Measurements from ENCODE around the gene HTT.
"Not testable (repeated sequence)": the region's sequence is repeated elsewhere in the genome, so short reads cannot be mapped to it uniquely, and the experiment has no call there.

The HTT gene

DNA sequence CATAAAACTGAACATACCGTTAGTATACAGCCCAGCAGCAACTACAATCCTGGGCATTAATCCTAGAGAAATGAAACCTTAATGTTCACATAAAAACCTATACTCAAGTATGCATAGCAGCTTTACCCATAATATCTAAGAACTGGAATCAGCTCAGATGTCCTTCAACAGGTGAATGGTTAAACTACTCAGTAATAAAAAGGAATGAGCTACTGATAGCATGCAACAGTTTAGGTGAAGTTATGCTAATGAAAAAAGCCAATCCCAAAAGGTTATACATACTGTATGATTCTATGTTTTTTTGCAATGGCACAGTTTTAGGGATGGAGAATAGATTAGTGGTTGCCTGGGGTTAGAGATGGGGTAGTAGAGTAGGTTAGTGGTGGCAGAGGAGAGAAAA is 9.3 kb downstream of the HTT start:
- H3K4me3 ChIP-seq (ENCODE audit: low read depth, low read length) = no peak overlapping the region
- TF ChIP-seq, protein P1, sequence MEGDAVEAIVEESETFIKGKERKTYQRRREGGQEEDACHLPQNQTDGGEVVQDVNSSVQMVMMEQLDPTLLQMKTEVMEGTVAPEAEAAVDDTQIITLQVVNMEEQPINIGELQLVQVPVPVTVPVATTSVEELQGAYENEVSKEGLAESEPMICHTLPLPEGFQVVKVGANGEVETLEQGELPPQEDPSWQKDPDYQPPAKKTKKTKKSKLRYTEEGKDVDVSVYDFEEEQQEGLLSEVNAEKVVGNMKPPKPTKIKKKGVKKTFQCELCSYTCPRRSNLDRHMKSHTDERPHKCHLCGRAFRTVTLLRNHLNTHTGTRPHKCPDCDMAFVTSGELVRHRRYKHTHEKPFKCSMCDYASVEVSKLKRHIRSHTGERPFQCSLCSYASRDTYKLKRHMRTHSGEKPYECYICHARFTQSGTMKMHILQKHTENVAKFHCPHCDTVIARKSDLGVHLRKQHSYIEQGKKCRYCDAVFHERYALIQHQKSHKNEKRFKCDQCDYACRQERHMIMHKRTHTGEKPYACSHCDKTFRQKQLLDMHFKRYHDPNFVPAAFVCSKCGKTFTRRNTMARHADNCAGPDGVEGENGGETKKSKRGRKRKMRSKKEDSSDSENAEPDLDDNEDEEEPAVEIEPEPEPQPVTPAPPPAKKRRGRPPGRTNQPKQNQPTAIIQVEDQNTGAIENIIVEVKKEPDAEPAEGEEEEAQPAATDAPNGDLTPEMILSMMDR (IDR thresholded peaks at IDR 0.05; ENCODE audit: insufficient read depth, low read depth, low read length, missing control alignments) = no peak
- no peak for DNase-seq (ENCODE audit: low read depth)

DNA sequence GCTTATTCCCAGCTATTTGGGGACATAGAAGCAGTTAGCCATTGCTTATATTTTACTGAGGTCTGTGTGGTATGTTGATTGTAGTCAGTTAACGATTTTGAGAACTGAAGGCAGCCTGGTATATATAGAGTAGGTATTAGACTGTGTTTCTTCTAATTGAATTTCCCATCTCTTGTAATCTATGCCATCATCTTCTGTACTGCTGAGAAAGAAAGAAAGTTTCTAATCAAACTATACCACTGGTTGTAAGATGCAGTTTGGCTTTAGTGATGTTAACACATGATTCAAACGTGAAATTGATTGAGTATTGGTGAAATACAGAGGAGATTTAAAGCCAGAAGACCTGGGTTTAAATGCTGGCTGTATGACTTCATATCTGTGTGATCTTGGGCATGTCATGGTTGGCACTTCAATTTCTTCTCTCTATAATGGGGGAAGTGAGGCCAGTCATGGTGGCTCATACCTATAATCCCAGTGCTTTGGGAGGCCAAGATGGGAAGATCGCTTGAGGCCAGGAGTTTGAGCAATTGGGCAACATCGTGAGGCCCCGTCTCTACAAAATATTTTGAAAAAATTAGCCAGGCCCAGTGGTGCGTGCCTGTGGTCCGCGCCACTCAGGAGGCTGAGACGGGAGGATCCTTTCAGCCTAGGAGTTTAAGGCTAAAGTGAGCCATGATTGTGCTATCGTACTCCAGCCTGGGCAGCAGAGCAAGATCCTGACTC is 11.6 kb downstream of the HTT start:
- TF ChIP-seq, protein P1 (IDR thresholded peaks at IDR 0.05; ENCODE audit: insufficient read depth, low read depth, low read length, missing control alignments) = no peak

DNA sequence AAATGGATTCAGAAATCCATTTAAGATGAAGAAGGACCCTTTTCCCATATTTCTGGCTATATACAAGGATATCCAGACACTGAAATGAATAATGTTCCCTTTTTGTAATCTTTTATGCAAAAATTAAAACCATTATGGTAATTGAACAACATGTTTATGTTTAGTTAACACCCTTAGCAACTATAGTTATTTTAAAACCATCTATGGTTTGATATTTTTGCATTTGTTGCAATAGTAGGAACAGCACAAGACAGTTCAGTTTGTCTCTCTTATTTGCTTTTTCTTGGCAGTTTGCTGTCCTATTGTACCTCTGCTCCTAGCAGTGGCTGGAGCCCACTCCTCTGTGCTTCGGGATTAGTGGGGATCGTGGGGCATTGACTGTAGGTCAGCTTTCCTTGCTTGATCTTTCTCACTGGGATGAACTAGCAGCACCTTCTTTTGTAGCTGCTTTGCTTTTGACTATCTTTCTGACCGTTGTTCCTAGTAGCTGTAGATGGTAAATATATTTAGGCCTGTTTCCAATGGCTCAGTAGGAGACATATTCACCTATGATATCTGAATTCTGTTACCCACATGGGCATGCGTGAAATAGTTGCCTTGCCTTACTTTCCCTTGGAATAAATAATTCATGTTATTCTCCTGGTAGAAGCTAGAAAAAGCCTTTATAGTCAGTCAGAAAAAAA is 12.8 kb downstream of the HTT start:
- TF ChIP-seq, protein P1 (IDR thresholded peaks at IDR 0.05; ENCODE audit: insufficient read depth, low read depth, low read length, missing control alignments) = no peak
- no peak overlapping the region for H3K4me3 ChIP-seq (ENCODE audit: low read depth, low read length)
- no peak for DNase-seq (ENCODE audit: low read depth)

More for the DNA sequence above, 11.6 kb downstream of the HTT start:
- no peak overlapping the region for H3K4me3 ChIP-seq (ENCODE audit: low read depth, low read length)
- DNase-seq (ENCODE audit: low read depth) = no peak

DNA sequence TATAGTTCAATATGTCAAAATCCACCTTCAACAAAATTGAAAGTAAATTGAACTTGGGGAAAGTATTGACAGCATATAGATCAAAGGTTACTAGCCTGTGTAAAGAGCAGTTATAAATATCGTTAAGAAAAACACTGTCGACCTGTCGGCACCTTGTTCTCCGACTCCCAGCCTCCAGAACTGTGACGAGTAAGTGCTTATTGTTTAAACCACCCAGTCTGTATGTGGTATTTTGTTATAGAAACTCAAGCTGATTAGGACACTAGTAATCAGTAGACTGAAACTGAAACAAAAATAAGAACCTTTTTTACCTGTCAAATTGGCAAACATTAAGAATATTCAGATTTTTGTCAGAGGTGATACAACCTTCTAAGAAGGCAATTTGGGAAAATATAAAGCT is 17.0 kb downstream of the HTT start:
- no peak overlapping the region for H3K4me3 ChIP-seq (ENCODE audit: low read depth, low read length)
- TF ChIP-seq, protein P1 (IDR thresholded peaks at IDR 0.05; ENCODE audit: insufficient read depth, low read depth, low read length, missing control alignments) = no peak
- DNase-seq (ENCODE audit: low read depth) = no peak

DNA sequence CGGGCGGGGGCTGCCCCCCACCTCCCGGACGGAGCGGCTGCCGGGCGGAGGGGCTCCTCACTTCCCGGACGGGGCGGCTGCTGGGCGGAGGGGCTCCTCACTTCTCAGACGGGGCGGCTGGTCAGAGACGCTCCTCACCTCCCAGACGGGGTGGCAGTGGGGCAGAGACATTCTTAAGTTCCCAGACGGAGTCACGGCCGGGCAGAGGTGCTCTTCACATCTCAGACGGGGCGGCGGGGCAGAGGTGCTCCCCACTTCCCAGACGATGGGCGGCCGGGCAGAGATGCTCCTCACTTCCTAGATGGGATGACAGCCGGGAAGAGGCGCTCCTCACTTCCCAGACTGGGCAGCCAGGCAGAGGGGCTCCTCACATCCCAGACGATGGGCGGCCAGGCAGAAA is 20.2 kb downstream of the HTT start:
- DNase-seq (ENCODE audit: low read depth); H3K4me3 ChIP-seq (ENCODE audit: low read depth, low read length): not testable (repeated sequence)

DNA sequence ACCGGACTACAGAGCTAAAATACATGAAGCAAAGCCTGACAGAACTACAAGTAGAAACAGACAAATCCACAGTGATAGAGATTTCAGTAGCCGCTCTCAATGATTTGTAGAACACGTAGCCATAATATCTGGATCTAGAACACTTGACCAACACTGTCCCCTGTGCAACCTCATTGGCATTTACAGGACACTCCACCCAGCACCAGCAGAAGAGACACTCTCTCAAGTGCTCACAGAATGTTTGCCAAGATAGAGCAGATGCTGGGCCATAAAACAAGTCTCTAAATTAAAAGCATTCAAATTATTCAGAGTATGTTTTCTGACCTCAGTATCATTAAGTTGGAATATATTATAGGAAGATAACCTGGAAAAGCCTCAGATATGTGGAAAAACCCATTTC is 21.7 kb downstream of the HTT start:
- DNase-seq (ENCODE audit: low read depth) = no peak
- TF ChIP-seq, protein P1 (IDR thresholded peaks at IDR 0.05; ENCODE audit: insufficient read depth, low read depth, low read length, missing control alignments) = no peak
- no peak overlapping the region for H3K4me3 ChIP-seq (ENCODE audit: low read depth, low read length)

DNA sequence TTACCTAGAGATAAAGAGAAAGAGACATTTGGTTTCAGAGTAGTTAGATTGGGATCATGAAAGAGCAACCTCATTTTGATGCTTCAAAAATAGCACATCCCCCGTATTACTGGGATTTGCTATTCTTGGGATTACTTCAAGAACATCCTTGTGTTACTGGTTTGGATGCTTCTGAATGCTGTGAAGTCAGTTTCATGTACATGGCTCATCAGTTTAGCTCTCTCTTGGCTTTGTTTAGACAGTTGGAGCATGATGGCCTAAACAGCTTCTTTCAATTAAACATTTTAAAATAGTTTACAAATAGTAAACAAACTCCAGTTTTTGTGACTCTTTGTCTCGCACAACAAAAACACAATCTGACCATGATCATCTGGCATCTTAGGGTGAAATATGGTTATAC is 23.9 kb downstream of the HTT start:
- DNase-seq (ENCODE audit: low read depth) = no peak
- no peak overlapping the region for H3K4me3 ChIP-seq (ENCODE audit: low read depth, low read length)
- TF ChIP-seq, protein P1 (IDR thresholded peaks at IDR 0.05; ENCODE audit: insufficient read depth, low read depth, low read length, missing control alignments) = no peak
